Esophagus muscularis mucosa (tissue), 4 donors: Measurements from ENCODE around the gene RHBDD1. TPM values are rescaled to one million over a fixed set of nuclear protein-coding genes. Genes with fewer than 3 reads are reported as not detected.

Experiments
- DNase-seq: peaks from one replicate; pipeline ENCODE4 v3.0.0-alpha.2; 2017; ENCODE audit errors: extremely low spot score
- H3K27ac ChIP-seq, 4 donors: fragments of 200-600 bp; sonication (generic); replicated peaks in 1 of 4; 1 replicate in 3 of 4; 2 replicates in 1 of 4; pipeline ENCODE4 v1.5.1; 2016 to 2019; ENCODE audit warnings: mild to moderate bottlenecking in 1 of 4
- H3K27me3 ChIP-seq, 4 donors: fragments of 200-600 bp; sonication (generic); one replicate each; pipeline versions ENCODE4 v1.5.1 to v1.6.0; 2016 to 2019
- H3K36me3 ChIP-seq, 4 donors: fragments of 200-600 bp; sonication (generic); one replicate each; pipeline ENCODE4 v1.5.1; 2016 to 2019
- H3K4me1 ChIP-seq, 4 donors: fragments of 200-600 bp; sonication (generic); one replicate each; pipeline ENCODE4 v1.5.1; 2016 to 2019
- H3K4me3 ChIP-seq, 4 donors: fragments of 200-600 bp; sonication (generic); 1 replicate in 2 of 4; 2 replicates in 2 of 4; pipeline ENCODE4 v1.5.1; 2016 to 2019; ENCODE audit warnings: mild to moderate bottlenecking in 4 of 4, moderate library complexity in 1 of 4
- H3K9me3 ChIP-seq, 4 donors: fragments of 200-600 bp; sonication (generic); 1 replicate in 3 of 4; 2 replicates in 1 of 4; pipeline ENCODE4 v1.5.1; 2016 to 2019
- CTCF ChIP-seq, 3 experiments: fragments of 200-600 bp in 2 of 3; fragments of 450-650 bp in 1 of 3; sonication (generic) in 2 of 3; IDR thresholded peaks; one replicate each; pipeline ENCODE4 v1.5.1; 2017 to 2019; ENCODE audit warnings: antibody characterized with exemption in 3 of 3, mild to moderate bottlenecking in 2 of 3, moderate library complexity in 1 of 3
- EP300 ChIP-seq: sonication (generic); formaldehyde crosslinking; IDR thresholded peaks from one replicate; pipeline ENCODE4 v1.6.1; 2017; ENCODE audit warnings: antibody characterized with exemption
- POLR2A ChIP-seq: fragments of 450-650 bp; IDR thresholded peaks from one replicate; pipeline ENCODE4 v1.6.1; 2017; ENCODE audit warnings: antibody characterized with exemption, moderate library complexity, mild to moderate bottlenecking, low read depth
- POLR2AphosphoS5 ChIP-seq, 2 donors: sonication (generic); formaldehyde crosslinking; IDR thresholded peaks; one replicate each; pipeline ENCODE4 v1.6.1; 2017; ENCODE audit warnings: antibody characterized with exemption in 2 of 2
- WGBS: methylation state at CpG from one replicate; pipeline ENCODE4 v1.1.5; 2018; 5-methylcytosine and 5-hydroxymethylcytosine counted together
- intact Hi-C: fragments of 100-400 bp; cut with DNase I; formaldehyde crosslinking; loops from one replicate; pipeline ENCODE4 v1.15.1; 2023
- total RNA-seq, 4 donors: library from RNA; depleted of rRNA; stranded (reverse); fragments of >200 nt; gene quantifications; one replicate each; pipeline versions ENCODE4 v1.1.0 to v1.2.1, GENCODE V29; 2016

Gene RHBDD1
- total RNA-seq, 4 donors from 2014 or later: 18.3 to 24.9 (median 22.2) TPM

- H3K36me3 ChIP-seq: peaks cover 10 to 26% (median 12%) of the 10 kb centered on the region in 4 donors
- TF ChIP-seq POLR2AphosphoS5 (IDR thresholded peaks at IDR 0.05) (no peak), CTCF (IDR thresholded peaks at IDR 0.05) (no peak), EP300 (no peak), POLR2A (no peak)
- no peaks in the 10 kb centered on the region for H3K4me1 ChIP-seq
- DNase-seq: no peak
- no peak overlapping the region for H3K27ac ChIP-seq
- intact Hi-C loops: no loop called here
- H3K9me3 ChIP-seq: no peaks in the 10 kb centered on the region
- 78% methylated on average over 4 of the region's 4 CpGs for WGBS
- H3K4me3 ChIP-seq: no peak overlapping the region
- H3K27me3 ChIP-seq: no peaks in the 10 kb centered on the region
These were observed 157.3 kb downstream of the RHBDD1 start for GRCh38 chr2:226993171-226993570.

- Histone ChIP-seq H3K4me1 (no peaks in the 10 kb centered on the region), H3K27me3 (no peaks in the 10 kb centered on the region), H3K4me3 (no peak overlapping the region), H3K27ac (no peak overlapping the region), H3K36me3 (peaks cover 12 to 29% (median 17%) of the 10 kb centered on the region in 4 donors), H3K9me3 (no peaks in the 10 kb centered on the region)
- TF ChIP-seq POLR2AphosphoS5 (IDR thresholded peaks at IDR 0.05) (no peak), EP300 (no peak), POLR2A (no peak), CTCF (IDR thresholded peaks at IDR 0.05) (no peak)
- 90% methylated on average over 4 of the region's 4 CpGs for WGBS
- DNase-seq: no peak
- intact Hi-C loops: no loop called here
These were observed 158.9 kb downstream of the RHBDD1 start for GRCh38 chr2:226994775-226995174.

- H3K4me1 ChIP-seq: no peaks in the 10 kb centered on the region
- H3K36me3 ChIP-seq: peaks cover 12 to 29% (median 21%) of the 10 kb centered on the region in 4 donors
- intact Hi-C loops: no loop called here
- no peak overlapping the region for H3K27ac ChIP-seq
- DNase-seq: no peak
- H3K27me3 ChIP-seq: no peaks in the 10 kb centered on the region
- TF ChIP-seq CTCF (IDR thresholded peaks at IDR 0.05) (no peak), EP300 (no peak), POLR2AphosphoS5 (IDR thresholded peaks at IDR 0.05) (no peak), POLR2A (no peak)
- H3K4me3 ChIP-seq: no peak overlapping the region
- WGBS: 79% methylated on average over 14 of the region's 15 CpGs
- H3K9me3 ChIP-seq: no peaks in the 10 kb centered on the region
These were observed 159.8 kb downstream of the RHBDD1 start for GRCh38 chr2:226995625-226996041.

GRCh38 chr2:226999661-227000060 lies 163.8 kb downstream of the RHBDD1 start:
- intact Hi-C loops: no loop called here
- Histone ChIP-seq H3K4me1 (no peaks in the 10 kb centered on the region), H3K27me3 (no peaks in the 10 kb centered on the region), H3K9me3 (no peaks in the 10 kb centered on the region), H3K4me3 (no peak overlapping the region), H3K36me3 (peaks cover 12 to 29% (median 20%) of the 10 kb centered on the region in 4 donors), H3K27ac (no peak overlapping the region)
- no peak for DNase-seq
- no peak for TF ChIP-seq POLR2AphosphoS5 (IDR thresholded peaks at IDR 0.05)
- no peak for TF ChIP-seq POLR2A
- WGBS: 85% methylated on average over 2 of the region's 2 CpGs

GRCh38 chr2:227000123-227000522 lies 164.3 kb downstream of the RHBDD1 start:
- intact Hi-C loops: no loop called here
- 97% methylated on average over 2 of the region's 2 CpGs for WGBS
- Histone ChIP-seq H3K4me3 (no peak overlapping the region), H3K9me3 (no peaks in the 10 kb centered on the region), H3K27me3 (no peaks in the 10 kb centered on the region), H3K27ac (no peak overlapping the region), H3K4me1 (no peaks in the 10 kb centered on the region), H3K36me3 (peaks cover 12 to 29% (median 20%) of the 10 kb centered on the region in 4 donors)
- no peak for TF ChIP-seq POLR2A
- no peak for TF ChIP-seq EP300
- TF ChIP-seq POLR2AphosphoS5 (IDR thresholded peaks at IDR 0.05): no peak
- TF ChIP-seq CTCF (IDR thresholded peaks at IDR 0.05): no peak
- DNase-seq: no peak
